A549 treated with AZD9567 at 1 μM for 4 hours (cell line): ENCODE data around the gene SP100. TPM values are rescaled to one million over a fixed set of nuclear protein-coding genes. Genes with fewer than 3 reads are reported as not detected.

Source experiments
- total RNA-seq: library from RNA; stranded (reverse); fragments of 200-300 nt; extraction: Qiagen RNA extraction; gene quantifications from 5 replicates; pipeline ENCODE4 v1.2.3, GENCODE V29; 2022; ENCODE audit not compliant: insufficient read depth

Gene SP100
- 21.1 to 28.9 TPM (median 24.5 TPM) in 5 replicates for total RNA-seq

DNA sequence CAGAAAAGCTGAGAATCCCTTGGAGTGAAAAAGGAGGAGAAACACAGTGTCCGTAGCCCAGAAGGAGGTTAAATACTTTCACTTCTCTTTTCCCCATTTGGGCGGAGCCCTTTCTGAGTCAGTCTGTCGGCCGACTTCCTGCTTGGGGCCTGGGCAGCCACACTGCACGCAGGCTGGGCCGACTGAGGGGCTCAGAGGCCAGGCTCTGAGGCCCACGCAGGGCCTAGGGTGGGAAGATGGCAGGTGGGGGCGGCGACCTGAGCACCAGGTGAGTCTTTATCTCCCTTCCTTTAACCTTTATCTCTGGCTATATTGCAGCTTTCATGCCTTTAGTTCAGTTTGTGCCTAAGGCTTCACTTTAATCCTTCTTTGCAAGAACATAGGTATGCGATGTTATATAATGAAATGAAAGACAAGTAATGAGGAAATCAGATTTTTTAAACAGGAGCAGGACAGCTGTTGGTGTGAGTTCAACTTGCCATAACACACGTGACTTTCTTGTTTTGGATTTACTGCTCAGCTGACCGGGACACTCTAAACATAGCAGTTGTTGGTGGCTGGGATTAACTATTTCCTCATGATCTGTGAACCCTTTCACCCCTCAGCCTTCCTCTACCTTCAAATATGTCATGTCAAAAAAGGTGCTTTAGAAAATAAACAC lies at the start of gene SP100:
TSS of gene SP100 (plus strand) at position 141 of the 661 bp plus-strand sequence. CDS start at position 237, 96 bp downstream.

Other genes starting within 250 kb of the SP100 start
- 3.7 to 14.3 TPM (median 5.6 TPM) in 5 replicates for gene SP110, start 196.2 kb upstream of the SP100 start, total RNA-seq
- gene SP140, start 190.5 kb upstream of the SP100 start, total RNA-seq: 0.16 to 0.33 TPM in 2 of 5 replicates, not detected in the others
- 1.1 to 3.9 TPM (median 2.9 TPM) in 5 replicates for gene SP140L, start 89.0 kb upstream of the SP100 start, total RNA-seq